Endothelial cell (in vitro differentiated cells): ENCODE results near the gene BPIFA2. TPM values are rescaled to one million over a fixed set of nuclear protein-coding genes. Genes with fewer than 3 reads are reported as not detected.

Experiments
- DNase-seq: peaks from one replicate; pipeline ENCODE4 v3.0.0; 2021; ENCODE audit warnings: low spot score
- H3K27ac Mint-ChIP-seq: one replicate; pipeline ENCODE4 v1.8.0; 2021; ENCODE audit warnings: mixed read lengths, inconsistent platforms; ENCODE audit not compliant: unreplicated experiment
- H3K27me3 Mint-ChIP-seq: one replicate; pipeline ENCODE4 v1.8.0; 2021; ENCODE audit warnings: mild to moderate bottlenecking, moderate library complexity, mixed read lengths, inconsistent platforms; ENCODE audit not compliant: unreplicated experiment
- H3K36me3 Mint-ChIP-seq: one replicate; pipeline ENCODE4 v1.8.0; 2021; ENCODE audit warnings: mild to moderate bottlenecking, low read depth, mixed read lengths, inconsistent platforms; ENCODE audit not compliant: unreplicated experiment
- H3K4me1 Mint-ChIP-seq: one replicate; pipeline ENCODE4 v1.8.0; 2021; ENCODE audit warnings: mild to moderate bottlenecking, mixed read lengths, inconsistent platforms; ENCODE audit not compliant: unreplicated experiment
- H3K4me3 Mint-ChIP-seq: one replicate; pipeline ENCODE4 v1.8.0; 2021; ENCODE audit warnings: mild to moderate bottlenecking, mixed read lengths, inconsistent platforms; ENCODE audit not compliant: unreplicated experiment
- H3K9me3 Mint-ChIP-seq: one replicate; pipeline ENCODE4 v1.8.0; 2021; ENCODE audit warnings: mixed read lengths, inconsistent platforms; ENCODE audit not compliant: unreplicated experiment
- total RNA-seq: library from RNA; stranded (reverse); fragmentation: NEBNext Ultra II Directional; extraction: Animal tissue kit (Norgen Biotek cat#: 25700); gene quantifications from one replicate; pipeline ENCODE4 v1.2.1, GENCODE V29; 2021; ENCODE audit not compliant: unreplicated experiment
- TF ChIP-seq, protein P1 (sequence below): fragments of 200-600 bp; sonication (generic); IDR thresholded peaks from one replicate; pipeline ENCODE4 v1.5.0; 2021; ENCODE audit warnings: antibody characterized with exemption; ENCODE audit not compliant: unreplicated experiment

BPIFA2 gene
- total RNA-seq, 1 donor from 2014 or later, result not detected

DNA sequence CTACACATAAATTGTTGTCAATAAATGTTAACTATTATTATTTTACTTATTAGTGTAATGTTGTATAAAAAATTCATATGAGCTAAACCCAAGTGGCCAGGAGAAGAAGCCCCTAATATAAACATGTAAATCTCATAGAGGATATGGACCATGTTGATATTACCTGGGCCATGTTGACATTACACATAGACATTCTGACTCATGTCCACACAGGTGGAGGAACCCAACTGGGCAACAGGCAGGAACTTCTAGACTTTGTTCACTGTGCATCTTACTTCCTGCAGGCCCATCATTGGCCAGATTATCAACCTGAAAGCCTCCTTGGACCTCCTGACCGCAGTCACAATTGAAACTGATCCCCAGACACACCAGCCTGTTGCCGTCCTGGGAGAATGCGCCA, 7.2 kb downstream of the BPIFA2 start:
- H3K27me3 Mint-ChIP-seq, result no peaks in the 10 kb centered on the region
- TF ChIP-seq, protein P1, sequence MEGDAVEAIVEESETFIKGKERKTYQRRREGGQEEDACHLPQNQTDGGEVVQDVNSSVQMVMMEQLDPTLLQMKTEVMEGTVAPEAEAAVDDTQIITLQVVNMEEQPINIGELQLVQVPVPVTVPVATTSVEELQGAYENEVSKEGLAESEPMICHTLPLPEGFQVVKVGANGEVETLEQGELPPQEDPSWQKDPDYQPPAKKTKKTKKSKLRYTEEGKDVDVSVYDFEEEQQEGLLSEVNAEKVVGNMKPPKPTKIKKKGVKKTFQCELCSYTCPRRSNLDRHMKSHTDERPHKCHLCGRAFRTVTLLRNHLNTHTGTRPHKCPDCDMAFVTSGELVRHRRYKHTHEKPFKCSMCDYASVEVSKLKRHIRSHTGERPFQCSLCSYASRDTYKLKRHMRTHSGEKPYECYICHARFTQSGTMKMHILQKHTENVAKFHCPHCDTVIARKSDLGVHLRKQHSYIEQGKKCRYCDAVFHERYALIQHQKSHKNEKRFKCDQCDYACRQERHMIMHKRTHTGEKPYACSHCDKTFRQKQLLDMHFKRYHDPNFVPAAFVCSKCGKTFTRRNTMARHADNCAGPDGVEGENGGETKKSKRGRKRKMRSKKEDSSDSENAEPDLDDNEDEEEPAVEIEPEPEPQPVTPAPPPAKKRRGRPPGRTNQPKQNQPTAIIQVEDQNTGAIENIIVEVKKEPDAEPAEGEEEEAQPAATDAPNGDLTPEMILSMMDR, result no peak
- no peak for DNase-seq
- H3K4me1 Mint-ChIP-seq, result no peaks in the 10 kb centered on the region
- no peaks in the 10 kb centered on the region for H3K36me3 Mint-ChIP-seq
- no peak overlapping the region for H3K4me3 Mint-ChIP-seq
- H3K27ac Mint-ChIP-seq, result no peak overlapping the region
- no peaks in the 10 kb centered on the region for H3K9me3 Mint-ChIP-seq

DNA sequence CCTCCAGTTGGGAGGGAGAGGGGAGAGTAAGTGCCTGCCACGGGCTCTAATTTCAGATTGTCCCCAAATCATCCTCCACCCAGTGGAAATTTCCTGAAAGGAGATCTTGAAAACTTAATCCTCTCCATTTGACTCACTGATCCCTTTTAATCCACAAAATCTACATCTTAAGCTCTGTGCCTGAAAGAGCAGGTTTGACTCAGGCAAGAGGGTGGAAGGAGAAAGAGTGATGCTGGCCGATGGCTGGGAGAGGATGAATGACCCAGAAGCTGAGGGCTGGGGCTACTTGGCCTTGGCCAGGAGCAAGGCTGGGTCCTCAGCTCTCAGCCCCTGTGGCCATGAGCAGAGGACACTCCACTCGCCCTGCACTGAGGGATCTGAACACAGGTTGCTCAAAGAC, 8.1 kb downstream of the BPIFA2 start:
- H3K36me3 Mint-ChIP-seq, result no peaks in the 10 kb centered on the region
- H3K27me3 Mint-ChIP-seq, result no peaks in the 10 kb centered on the region
- TF ChIP-seq, protein P1, result no peak
- H3K9me3 Mint-ChIP-seq, result no peaks in the 10 kb centered on the region
- no peaks in the 10 kb centered on the region for H3K4me1 Mint-ChIP-seq
- H3K4me3 Mint-ChIP-seq, result no peak overlapping the region
- no peak for DNase-seq
- no peak overlapping the region for H3K27ac Mint-ChIP-seq

DNA sequence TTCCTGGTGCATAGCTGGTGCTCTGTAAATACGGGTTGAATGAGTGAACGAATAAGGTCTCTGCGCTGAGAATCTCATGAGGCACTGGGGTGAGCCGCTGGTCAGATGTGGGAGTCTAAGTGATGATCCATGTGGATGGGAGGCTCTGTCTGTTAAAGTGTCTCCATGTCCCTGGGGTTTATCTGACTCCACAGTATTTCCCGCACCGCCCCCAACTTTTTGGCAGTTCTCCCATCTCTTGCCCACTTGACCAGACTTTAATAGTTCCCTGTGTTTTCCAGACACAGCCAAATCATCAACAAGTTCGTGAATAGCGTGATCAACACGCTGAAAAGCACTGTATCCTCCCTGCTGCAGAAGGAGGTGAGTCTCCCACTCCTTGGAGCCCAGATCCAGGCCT, 9.9 kb downstream of the BPIFA2 start:
- no peak for DNase-seq
- Mint-ChIP-seq H3K4me3 (no peak overlapping the region), H3K36me3 (no peaks in the 10 kb centered on the region), H3K9me3 (no peaks in the 10 kb centered on the region), H3K27me3 (peaks cover 2% of the 10 kb centered on the region), H3K4me1 (no peaks in the 10 kb centered on the region), H3K27ac (no peak overlapping the region)
- TF ChIP-seq, protein P1, result no peak

- H3K4me3 Mint-ChIP-seq, result no peak overlapping the region
- H3K4me1 Mint-ChIP-seq, result no peaks in the 10 kb centered on the region
- no peak for DNase-seq
- TF ChIP-seq, protein P1, result no peak
- no peak overlapping the region for H3K27ac Mint-ChIP-seq
- H3K27me3 Mint-ChIP-seq, result peaks cover 5% of the 10 kb centered on the region
- no peaks in the 10 kb centered on the region for H3K9me3 Mint-ChIP-seq
- no peaks in the 10 kb centered on the region for H3K36me3 Mint-ChIP-seq
Measured at GRCh38 chr20:33178726-33179125, 10.8 kb downstream of the BPIFA2 start.

- TF ChIP-seq, protein P1, result no peak
- Mint-ChIP-seq H3K9me3 (no peaks in the 10 kb centered on the region), H3K27ac (no peak overlapping the region), H3K4me1 (no peaks in the 10 kb centered on the region), H3K27me3 (peaks cover 5% of the 10 kb centered on the region), H3K4me3 (no peak overlapping the region), H3K36me3 (no peaks in the 10 kb centered on the region)
- no peak for DNase-seq
Measured at GRCh38 chr20:33180169-33180568, 12.2 kb downstream of the BPIFA2 start.
